ENCODE measurements around the gene HIBADH.

The HIBADH gene

DNA sequence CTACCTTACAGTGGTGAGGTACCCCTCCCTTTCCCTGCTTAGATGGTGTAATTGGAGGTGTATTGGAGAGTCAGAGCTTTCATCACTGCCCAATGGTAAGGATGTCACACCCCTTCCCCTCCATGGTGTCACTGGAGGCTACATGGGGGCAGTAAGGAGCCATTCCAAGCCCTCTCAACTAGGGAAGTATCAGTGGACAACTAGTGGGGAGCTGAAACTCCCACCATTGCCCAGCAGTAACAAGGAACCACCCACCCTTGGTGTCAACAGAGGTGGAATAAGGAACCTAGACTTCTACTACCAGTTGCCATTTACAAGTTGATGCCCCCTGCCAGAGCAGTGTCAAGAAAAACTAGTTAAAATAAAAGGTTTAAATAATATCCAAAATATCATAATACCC lies 2.8 kb upstream of the HIBADH start:
- no peak overlapping the region for H3K27ac ChIP-seq
- no peak for TF ChIP-seq CTCF (IDR thresholded peaks at IDR 0.05)
- no peak for TF ChIP-seq ZFX (IDR thresholded peaks at IDR 0.05; ENCODE audit: borderline replicate concordance)

DNA sequence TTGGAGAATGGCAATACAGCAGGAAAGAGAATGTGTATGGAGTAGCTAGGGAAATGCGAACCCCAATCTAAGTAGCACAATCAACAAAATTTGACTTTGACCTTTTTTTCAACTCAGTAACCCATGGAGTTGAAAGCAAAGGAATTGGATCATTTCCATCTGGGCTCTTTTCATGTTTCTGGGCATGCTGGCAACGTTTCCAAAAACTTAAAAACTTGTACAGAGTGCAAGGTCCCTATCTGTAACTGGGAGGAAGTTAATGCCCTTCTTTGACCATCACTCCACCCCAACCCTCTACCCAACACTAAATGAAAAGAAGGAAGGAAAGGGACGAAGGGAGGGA lies 1.3 kb upstream of the HIBADH start:
- TF ChIP-seq CTCF (IDR thresholded peaks at IDR 0.05): no peak
- TF ChIP-seq ZFX (IDR thresholded peaks at IDR 0.05; ENCODE audit: borderline replicate concordance): no peak
- H3K27ac ChIP-seq: peak overlapping the region; percentile 84

- peak overlapping the region; percentile 84 for H3K27ac ChIP-seq
- TF ChIP-seq CTCF (IDR thresholded peaks at IDR 0.05): no peak
Observed at GRCh38 chr7:27661811-27662489, 733 bp downstream of the HIBADH start.

DNA sequence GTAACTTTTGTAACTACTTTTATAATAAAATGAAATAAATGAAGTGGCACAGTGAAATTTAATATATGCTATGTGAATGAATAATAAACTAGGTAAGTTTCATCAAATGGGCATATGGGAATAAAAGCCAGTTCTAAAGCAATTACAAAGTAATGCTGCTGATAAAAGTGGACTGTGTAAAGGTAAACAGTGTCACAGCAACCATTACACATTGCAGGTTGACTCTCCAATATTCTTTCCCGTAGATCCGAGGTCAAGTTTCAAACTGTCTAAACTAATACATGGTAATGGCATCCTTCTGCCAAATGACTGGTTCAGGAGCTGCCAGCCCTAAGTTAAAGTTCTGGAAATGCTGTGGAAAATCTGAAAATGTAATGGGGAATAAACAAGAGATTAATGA lies 6.0 kb downstream of the HIBADH start:
- TF ChIP-seq CTCF (IDR thresholded peaks at IDR 0.05): no peak
- no peak for TF ChIP-seq ZFX (IDR thresholded peaks at IDR 0.05; ENCODE audit: borderline replicate concordance)

GRCh38 chr7:27655184-27655583 lies 7.5 kb downstream of the HIBADH start:
- no peak overlapping the region for H3K27ac ChIP-seq
- no peak for TF ChIP-seq ZFX (IDR thresholded peaks at IDR 0.05; ENCODE audit: borderline replicate concordance)
- no peak for TF ChIP-seq CTCF (IDR thresholded peaks at IDR 0.05)

More for the DNA sequence above, 6.0 kb downstream of the HIBADH start:
- no peak overlapping the region for H3K27ac ChIP-seq

- H3K27ac ChIP-seq: no peak overlapping the region
- TF ChIP-seq CTCF (IDR thresholded peaks at IDR 0.05): no peak
- TF ChIP-seq ZFX (IDR thresholded peaks at IDR 0.05; ENCODE audit: borderline replicate concordance): no peak
Observed at GRCh38 chr7:27652518-27652917, 10.2 kb downstream of the HIBADH start.

DNA sequence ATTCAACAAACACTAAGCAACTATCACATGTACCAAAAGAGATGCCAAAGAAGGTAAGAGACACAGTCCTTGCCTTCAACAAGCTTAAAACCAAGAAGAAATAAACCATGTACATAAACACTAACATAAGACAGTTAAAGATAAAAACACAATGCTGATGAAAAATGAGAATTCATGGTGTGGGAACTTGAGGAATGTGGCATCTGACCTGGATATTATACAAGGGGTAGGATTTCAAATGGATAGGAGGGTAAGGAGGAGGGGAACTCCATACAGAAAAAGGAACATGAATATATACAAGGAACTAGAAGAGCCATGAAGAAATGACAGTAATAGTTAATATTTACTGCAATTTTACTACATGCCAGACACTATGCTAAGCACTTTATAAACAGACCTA lies 11.0 kb downstream of the HIBADH start:
- no peak overlapping the region for H3K27ac ChIP-seq
- TF ChIP-seq ZFX (IDR thresholded peaks at IDR 0.05; ENCODE audit: borderline replicate concordance) (no peak), CTCF (IDR thresholded peaks at IDR 0.05) (no peak)
